Ovary (tissue), 9 donors: ENCODE results near the gene DNMT3A. TPM values are rescaled to one million over a fixed set of nuclear protein-coding genes. Genes with fewer than 3 reads are reported as not detected.
A peak's percentile ranks its signal among the peaks of the same experiment; 100 is the strongest.

Experiments used
- DNase-seq, 5 donors: peaks; one replicate each; pipeline ENCODE4 v3.0.0-alpha.2; 2019 to 2020
- H3K27ac ChIP-seq, 2 donors: fragments of 200-600 bp; one replicate each; pipeline versions ENCODE4 v1.5.1 to v1.8.0; 2019 to 2022
- H3K27me3 ChIP-seq: fragments of 200-600 bp; one replicate; pipeline ENCODE4 v1.8.0; 2022
- H3K36me3 ChIP-seq: fragments of 200-600 bp; sonication (generic); one replicate; pipeline ENCODE4 v1.5.1; 2019
- H3K4me1 ChIP-seq: one replicate; pipeline ENCODE4 v1.8.1; 2013; ENCODE audit warnings: mild to moderate bottlenecking, moderate library complexity; ENCODE audit not compliant: insufficient read depth
- H3K4me3 ChIP-seq: fragments of 200-600 bp; sonication (generic); one replicate; pipeline ENCODE4 v1.5.1; 2017
- H3K9me3 ChIP-seq, 2 donors: fragments of 200-600 bp in 1 of 2; sonication (generic) in 1 of 2; one replicate each; pipeline versions ENCODE4 v1.5.1 to v1.8.1; 2013 to 2019; ENCODE audit warnings: mild to moderate bottlenecking in 1 of 2, moderate library complexity in 1 of 2
- EP300 ChIP-seq: sonication (generic); formaldehyde crosslinking; IDR thresholded peaks from one replicate; pipeline ENCODE4 v1.6.1; 2017; ENCODE audit warnings: antibody characterized with exemption
- POLR2A ChIP-seq: fragments of 450-650 bp; IDR thresholded peaks from one replicate; pipeline ENCODE4 v1.6.1; 2017; ENCODE audit warnings: antibody characterized with exemption, mild to moderate bottlenecking, moderate library complexity
- WGBS, 3 donors: extraction: QIAGEN DNeasy Blood & Tissue Kit in 1 of 3; methylation state at CpG; one replicate each; pipeline versions ENCODE4 v1.1.5 to v1.1.7; 2013 to 2017; 5-methylcytosine and 5-hydroxymethylcytosine counted together
- intact Hi-C, 4 donors: fragments of 100-400 bp; cut with DNase I; formaldehyde crosslinking; loops; one replicate each; pipeline versions ENCODE4 v1.11.0 to v1.15.1; 2022 to 2023
- polyA plus RNA-seq, 2 donors: library from polyadenylated mRNA; stranded (reverse); fragments of 200-250 nt in 1 of 2; fragments of 350-450 nt in 1 of 2; fragmentation: Illumina TruSeq in 1 of 2; extraction: RNeasy Lipid Tissue Mini Kit (QIAGEN cat#74804) in 1 of 2; gene quantifications; one replicate each; pipeline ENCODE4 v1.2.3, GENCODE V29; 2013 to 2014
- total RNA-seq, 7 donors: library from RNA; depleted of rRNA in 2 of 7; stranded (reverse); fragments of >200 nt in 2 of 7; fragmentation: NEBNext Ultra II Directional in 3 of 7; extraction: Animal tissue kit (Norgen Biotek cat#: 25700) in 3 of 7; gene quantifications; one replicate each; pipeline versions ENCODE4 v1.1.0 to v1.2.4, GENCODE V29; 2016 to 2023
- TF ChIP-seq, protein P1 (sequence below), 3 donors: fragments of 450-650 bp in 2 of 3; fragments of 200-600 bp in 1 of 3; IDR thresholded peaks; one replicate each; pipeline versions ENCODE4 v1.5.1 to v1.8.0; 2016 to 2022; ENCODE audit warnings: antibody characterized with exemption in 3 of 3, mild to moderate bottlenecking in 1 of 3
- donor health status: DM: no; HTN: no; CAD: no; lungs with moderate emphysema.
- donor health status: DM: no; HTN: no; CAD: no.
- donor health status: Bipolar disorder and iron deficiency.
- donor health status: DM: yes; HTN: yes; CAD: no.
- donor health status: DM: no; HTN: no; CAD: no.
- donor health status: DM: yes; HTN: yes; CAD: no.

Gene DNMT3A
- total and polyA plus RNA-seq, 9 donors = 11.3 to 72.7 (median 46.7) TPM

DNA sequence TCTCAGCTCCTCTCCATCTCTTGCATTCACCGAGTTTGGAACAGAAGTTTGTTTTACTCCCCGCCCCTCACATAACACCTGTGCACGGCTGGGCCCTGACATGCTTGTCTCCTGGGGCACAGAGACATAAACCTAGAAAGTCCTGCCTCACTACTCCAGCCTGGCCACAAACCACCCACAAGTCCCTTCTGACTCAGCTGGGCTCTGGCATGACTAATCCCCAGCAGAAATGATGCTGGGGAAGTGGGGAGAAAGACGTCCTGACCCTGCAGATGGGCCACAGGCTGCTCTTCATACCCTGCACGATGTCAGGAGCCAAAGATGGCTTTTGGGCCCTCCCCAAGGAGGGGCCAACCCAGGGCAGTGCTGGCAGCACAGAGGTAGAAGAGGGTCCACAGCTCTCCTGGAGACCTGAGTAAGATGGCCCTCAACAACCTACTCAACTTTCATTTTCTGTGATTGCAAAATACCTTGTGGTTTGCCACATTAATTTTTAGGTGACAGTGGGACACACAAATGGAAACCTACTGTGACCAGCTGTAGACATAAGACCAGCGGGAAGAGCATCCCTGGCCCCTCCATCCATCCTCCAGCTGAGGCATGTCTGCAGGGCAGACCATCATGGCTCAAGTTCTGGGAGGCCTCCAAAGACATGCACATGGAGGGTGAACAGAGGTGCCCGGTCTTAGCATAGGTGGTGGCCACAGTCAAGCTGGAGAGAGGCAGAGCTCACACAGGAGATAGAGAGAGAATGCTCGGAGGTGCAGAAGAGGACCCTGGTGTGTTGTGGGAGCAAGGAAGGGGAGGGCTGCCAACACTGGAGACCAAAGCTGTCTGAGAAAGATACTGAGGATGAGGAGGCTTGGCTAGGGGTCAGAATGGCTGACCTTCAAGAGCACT is 40.0 kb downstream of the DNMT3A start:
- Histone ChIP-seq H3K36me3 (no peaks in the 10 kb centered on the region), H3K4me3 (no peak overlapping the region), H3K27me3 (no peaks in the 10 kb centered on the region), H3K4me1 (peaks cover 21% of the 10 kb centered on the region), H3K9me3 (no peaks in the 10 kb centered on the region), H3K27ac (no peak overlapping the region)
- intact Hi-C loops = no loop called here
- TF ChIP-seq POLR2A (no peak), EP300 (no peak)
- TF ChIP-seq, protein P1, sequence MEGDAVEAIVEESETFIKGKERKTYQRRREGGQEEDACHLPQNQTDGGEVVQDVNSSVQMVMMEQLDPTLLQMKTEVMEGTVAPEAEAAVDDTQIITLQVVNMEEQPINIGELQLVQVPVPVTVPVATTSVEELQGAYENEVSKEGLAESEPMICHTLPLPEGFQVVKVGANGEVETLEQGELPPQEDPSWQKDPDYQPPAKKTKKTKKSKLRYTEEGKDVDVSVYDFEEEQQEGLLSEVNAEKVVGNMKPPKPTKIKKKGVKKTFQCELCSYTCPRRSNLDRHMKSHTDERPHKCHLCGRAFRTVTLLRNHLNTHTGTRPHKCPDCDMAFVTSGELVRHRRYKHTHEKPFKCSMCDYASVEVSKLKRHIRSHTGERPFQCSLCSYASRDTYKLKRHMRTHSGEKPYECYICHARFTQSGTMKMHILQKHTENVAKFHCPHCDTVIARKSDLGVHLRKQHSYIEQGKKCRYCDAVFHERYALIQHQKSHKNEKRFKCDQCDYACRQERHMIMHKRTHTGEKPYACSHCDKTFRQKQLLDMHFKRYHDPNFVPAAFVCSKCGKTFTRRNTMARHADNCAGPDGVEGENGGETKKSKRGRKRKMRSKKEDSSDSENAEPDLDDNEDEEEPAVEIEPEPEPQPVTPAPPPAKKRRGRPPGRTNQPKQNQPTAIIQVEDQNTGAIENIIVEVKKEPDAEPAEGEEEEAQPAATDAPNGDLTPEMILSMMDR (IDR thresholded peaks at IDR 0.05) = no peak
- WGBS, 3 donors = 58 to 68% (median 66%) methylated on average over 8 of the region's 8 CpGs
- no peak for DNase-seq

DNA sequence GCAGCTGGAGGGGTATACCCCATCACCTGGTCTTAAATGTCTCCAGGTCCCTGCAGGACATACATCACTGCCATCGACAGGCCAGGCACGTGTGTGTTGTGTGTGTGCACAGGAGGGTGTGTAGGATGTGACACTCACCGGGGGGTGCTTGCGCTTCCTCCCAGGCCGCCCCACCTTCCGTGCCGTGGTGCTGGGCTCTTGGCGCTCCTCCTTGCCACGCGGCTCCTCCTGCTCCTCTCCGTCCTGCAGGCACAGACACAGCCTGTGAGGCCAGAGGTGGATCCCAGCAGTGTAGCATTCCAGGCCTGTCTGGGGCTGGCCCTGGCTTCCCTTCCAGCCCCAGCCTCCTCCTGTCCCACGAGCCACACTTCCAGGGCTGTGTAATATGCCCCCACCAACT is 41.7 kb downstream of the DNMT3A start:
- Histone ChIP-seq H3K27me3 (no peaks in the 10 kb centered on the region), H3K4me3 (no peak overlapping the region), H3K4me1 (peaks cover 24% of the 10 kb centered on the region), H3K27ac (peak overlapping the region; percentile 7 to 57), H3K9me3 (no peaks in the 10 kb centered on the region), H3K36me3 (no peaks in the 10 kb centered on the region)
- no peak for DNase-seq
- 72 to 76% (median 76%) methylated on average over 12 of the region's 12 CpGs for WGBS, 3 donors
- intact Hi-C loops = no loop called here
- TF ChIP-seq, protein P1 (IDR thresholded peaks at IDR 0.05) = no peak
- TF ChIP-seq POLR2A (no peak), EP300 (no peak)

DNA sequence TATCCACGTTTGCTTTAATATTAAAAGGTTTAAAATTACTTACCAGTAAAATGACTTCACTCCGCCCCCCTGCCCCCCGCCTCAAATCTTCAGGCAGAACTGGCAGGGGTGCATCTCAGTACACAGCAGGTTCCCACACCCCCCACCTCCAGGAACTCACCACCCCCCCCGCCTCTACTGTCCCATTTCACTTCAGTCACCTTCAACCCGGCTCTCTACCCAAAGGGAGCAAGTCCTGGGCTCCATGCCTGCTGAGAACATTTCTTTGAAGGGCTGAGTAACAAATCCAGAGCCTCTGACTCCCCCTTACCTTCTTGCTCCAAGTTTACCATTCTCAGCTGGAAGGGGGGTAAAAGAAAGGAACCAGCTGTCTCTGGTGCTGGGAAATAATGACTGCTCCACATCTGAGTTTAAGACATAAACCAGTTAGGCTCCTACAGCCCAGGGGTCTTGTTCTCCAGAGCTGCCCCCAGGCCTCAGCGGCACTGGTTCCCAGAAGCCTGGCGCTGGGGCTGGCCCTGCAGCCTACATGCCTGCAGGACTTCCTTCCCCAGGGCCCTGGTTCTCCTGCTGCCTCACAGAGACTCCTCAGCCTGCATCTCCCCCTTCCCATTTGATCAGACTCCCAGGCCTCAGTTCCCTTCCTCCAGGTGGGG is 42.8 kb downstream of the DNMT3A start:
- Histone ChIP-seq H3K36me3 (no peaks in the 10 kb centered on the region), H3K9me3 (no peaks in the 10 kb centered on the region), H3K27me3 (no peaks in the 10 kb centered on the region), H3K4me3 (no peak overlapping the region), H3K27ac (peak overlapping the region; percentile 14 to 57), H3K4me1 (peaks cover 26% of the 10 kb centered on the region)
- 15 to 24% (median 15%) methylated on average over 7 of the region's 7 CpGs for WGBS, 3 donors
- DNase-seq = peak in 4 of 5 donors; percentile 68 to 79 (median 70)
- intact Hi-C loops = no loop called here
- TF ChIP-seq, protein P1 (IDR thresholded peaks at IDR 0.05) = no peak
- TF ChIP-seq POLR2A = no peak
- no peak for TF ChIP-seq EP300

DNA sequence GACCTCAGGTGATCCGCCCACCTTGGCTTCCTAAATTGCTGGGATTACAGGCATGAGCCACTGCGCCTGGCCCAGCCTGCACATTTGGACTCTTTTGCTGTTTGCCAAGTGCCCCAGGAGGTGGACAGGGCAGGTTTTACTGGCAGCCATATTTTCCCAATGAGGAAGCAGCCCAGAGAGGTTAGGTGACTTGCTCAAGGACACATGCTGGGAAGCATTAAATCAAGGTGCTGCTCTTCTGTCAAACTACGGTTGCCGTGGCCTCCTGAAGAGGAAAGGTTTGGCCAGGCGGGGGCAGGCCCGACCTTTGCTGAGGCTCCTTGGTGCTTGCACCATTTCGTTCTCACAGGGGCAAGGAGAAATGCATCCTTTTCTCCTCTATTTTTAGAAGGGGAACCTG is 44.0 kb downstream of the DNMT3A start:
- no peak for DNase-seq
- intact Hi-C loops = no loop called here
- H3K36me3 ChIP-seq = no peaks in the 10 kb centered on the region
- WGBS, 3 donors = 52 to 65% (median 61%) methylated on average over 7 of the region's 7 CpGs
- TF ChIP-seq EP300 (no peak), POLR2A (no peak)
- TF ChIP-seq, protein P1 (IDR thresholded peaks at IDR 0.05) = no peak
- no peak overlapping the region for H3K27ac ChIP-seq
- H3K4me3 ChIP-seq = no peak overlapping the region
- peaks cover 20% of the 10 kb centered on the region for H3K4me1 ChIP-seq
- no peaks in the 10 kb centered on the region for H3K27me3 ChIP-seq
- no peaks in the 10 kb centered on the region for H3K9me3 ChIP-seq
